ENCODE measurements around the gene ECT2L. TPM values are rescaled to one million over a fixed set of nuclear protein-coding genes. Genes with fewer than 3 reads are reported as not detected.

ECT2L gene
- total RNA-seq, 1 experiment from 2014 or later: not detected

DNA sequence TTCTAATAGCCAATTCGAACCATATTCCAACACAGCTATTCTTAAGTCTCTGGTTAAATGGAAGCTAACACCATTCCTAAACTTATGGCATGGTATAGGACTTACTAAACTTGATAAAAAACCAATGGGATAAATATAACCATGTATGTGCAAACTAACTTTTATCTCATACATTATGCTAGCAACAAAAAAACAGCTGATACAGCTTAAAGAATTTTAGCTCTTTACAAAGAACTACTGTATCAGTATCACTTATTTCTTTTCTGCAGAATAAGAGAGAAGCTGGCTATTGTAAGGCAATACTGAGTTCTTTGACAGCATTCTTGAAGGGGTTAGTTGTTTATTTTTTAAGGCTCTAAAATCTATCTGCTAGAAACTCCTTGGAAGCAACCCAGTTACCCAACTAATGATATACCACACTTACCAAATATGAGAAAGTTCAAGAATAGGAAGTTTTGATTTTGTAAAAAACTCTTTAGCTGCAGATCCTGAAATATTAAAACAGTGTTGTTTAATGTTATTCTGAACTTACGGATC lies 147.3 kb downstream of the ECT2L start:
- H2AFZ ChIP-seq (ENCODE audit: low read length): no peak overlapping the region
- no peak overlapping the region for H3K9ac ChIP-seq (ENCODE audit: low read length)
- peaks cover 53% of the 10 kb centered on the region for H3K79me2 ChIP-seq (ENCODE audit: low read length)
- peaks cover 46% of the 10 kb centered on the region for H3K36me3 ChIP-seq (ENCODE audit: insufficient read depth, low read length)
- H3K9me2 ChIP-seq (replicated peaks; ENCODE audit: insufficient read depth, low read length): no peaks in the 10 kb centered on the region
- no peaks in the 10 kb centered on the region for H3K9me3 ChIP-seq (ENCODE audit: low read length)
- no peaks in the 10 kb centered on the region for H3K27me3 ChIP-seq (ENCODE audit: low read length)
- no peak overlapping the region for H3K27ac ChIP-seq (ENCODE audit: low read length)
- H3K4me1 ChIP-seq (ENCODE audit: low read length): no peaks in the 10 kb centered on the region
- no peaks in the 10 kb centered on the region for H4K20me1 ChIP-seq (ENCODE audit: insufficient read depth, low read depth, low read length)
- DNase-seq: no peak
- no peak overlapping the region for H3K4me2 ChIP-seq (ENCODE audit: low read depth, low read length, poor library complexity, severe bottlenecking)
- no peak overlapping the region for H3K4me3 ChIP-seq (ENCODE audit: low read length)

GRCh38 chr6:138944412-138944811 lies 148.5 kb downstream of the ECT2L start:
- no peaks in the 10 kb centered on the region for H4K20me1 ChIP-seq (ENCODE audit: insufficient read depth, low read depth, low read length)
- H3K4me3 ChIP-seq (ENCODE audit: low read length): no peak overlapping the region
- no peak overlapping the region for H3K9ac ChIP-seq (ENCODE audit: low read length)
- H3K27me3 ChIP-seq (ENCODE audit: low read length): no peaks in the 10 kb centered on the region
- no peak overlapping the region for H3K4me2 ChIP-seq (ENCODE audit: low read depth, low read length, poor library complexity, severe bottlenecking)
- peaks cover 62% of the 10 kb centered on the region for H3K79me2 ChIP-seq (ENCODE audit: low read length)
- no peak for DNase-seq
- H3K36me3 ChIP-seq (ENCODE audit: insufficient read depth, low read length): peaks cover 35% of the 10 kb centered on the region
- no peak overlapping the region for H3K27ac ChIP-seq (ENCODE audit: low read length)
- no peaks in the 10 kb centered on the region for H3K9me2 ChIP-seq (replicated peaks; ENCODE audit: insufficient read depth, low read length)
- no peak overlapping the region for H2AFZ ChIP-seq (ENCODE audit: low read length)
- no peaks in the 10 kb centered on the region for H3K4me1 ChIP-seq (ENCODE audit: low read length)
- H3K9me3 ChIP-seq (ENCODE audit: low read length): no peaks in the 10 kb centered on the region

GRCh38 chr6:138945354-138945753 lies 149.5 kb downstream of the ECT2L start:
- Histone ChIP-seq H3K9me3 (ENCODE audit: low read length) (no peaks in the 10 kb centered on the region), H3K4me1 (ENCODE audit: low read length) (no peaks in the 10 kb centered on the region), H4K20me1 (ENCODE audit: insufficient read depth, low read depth, low read length) (no peaks in the 10 kb centered on the region), H3K27ac (ENCODE audit: low read length) (no peak overlapping the region), H3K79me2 (ENCODE audit: low read length) (peaks cover 65% of the 10 kb centered on the region), H3K4me3 (ENCODE audit: low read length) (no peak overlapping the region), H3K9ac (ENCODE audit: low read length) (no peak overlapping the region), H3K9me2 (replicated peaks; ENCODE audit: insufficient read depth, low read length) (no peaks in the 10 kb centered on the region), H3K4me2 (ENCODE audit: low read depth, low read length, poor library complexity, severe bottlenecking) (no peak overlapping the region), H3K36me3 (ENCODE audit: insufficient read depth, low read length) (peaks cover 27% of the 10 kb centered on the region), H2AFZ (ENCODE audit: low read length) (no peak overlapping the region), H3K27me3 (ENCODE audit: low read length) (no peaks in the 10 kb centered on the region)
- DNase-seq: no peak

GRCh38 chr6:138948004-138948403 lies 152.1 kb downstream of the ECT2L start:
- H2AFZ ChIP-seq (ENCODE audit: low read length): no peak overlapping the region
- peaks cover 80% of the 10 kb centered on the region for H3K79me2 ChIP-seq (ENCODE audit: low read length)
- H3K9me2 ChIP-seq (replicated peaks; ENCODE audit: insufficient read depth, low read length): no peaks in the 10 kb centered on the region
- no peak overlapping the region for H3K4me3 ChIP-seq (ENCODE audit: low read length)
- H3K4me1 ChIP-seq (ENCODE audit: low read length): no peaks in the 10 kb centered on the region
- peaks cover 3% of the 10 kb centered on the region; the same call in 1 of the 2 replicates for H4K20me1 ChIP-seq (ENCODE audit: insufficient read depth, low read depth, low read length)
- peaks cover 14% of the 10 kb centered on the region for H3K36me3 ChIP-seq (ENCODE audit: insufficient read depth, low read length)
- no peak overlapping the region for H3K9ac ChIP-seq (ENCODE audit: low read length)
- no peak for DNase-seq
- no peaks in the 10 kb centered on the region for H3K9me3 ChIP-seq (ENCODE audit: low read length)
- no peaks in the 10 kb centered on the region for H3K27me3 ChIP-seq (ENCODE audit: low read length)
- H3K27ac ChIP-seq (ENCODE audit: low read length): no peak overlapping the region
- no peak overlapping the region for H3K4me2 ChIP-seq (ENCODE audit: low read depth, low read length, poor library complexity, severe bottlenecking)

DNA sequence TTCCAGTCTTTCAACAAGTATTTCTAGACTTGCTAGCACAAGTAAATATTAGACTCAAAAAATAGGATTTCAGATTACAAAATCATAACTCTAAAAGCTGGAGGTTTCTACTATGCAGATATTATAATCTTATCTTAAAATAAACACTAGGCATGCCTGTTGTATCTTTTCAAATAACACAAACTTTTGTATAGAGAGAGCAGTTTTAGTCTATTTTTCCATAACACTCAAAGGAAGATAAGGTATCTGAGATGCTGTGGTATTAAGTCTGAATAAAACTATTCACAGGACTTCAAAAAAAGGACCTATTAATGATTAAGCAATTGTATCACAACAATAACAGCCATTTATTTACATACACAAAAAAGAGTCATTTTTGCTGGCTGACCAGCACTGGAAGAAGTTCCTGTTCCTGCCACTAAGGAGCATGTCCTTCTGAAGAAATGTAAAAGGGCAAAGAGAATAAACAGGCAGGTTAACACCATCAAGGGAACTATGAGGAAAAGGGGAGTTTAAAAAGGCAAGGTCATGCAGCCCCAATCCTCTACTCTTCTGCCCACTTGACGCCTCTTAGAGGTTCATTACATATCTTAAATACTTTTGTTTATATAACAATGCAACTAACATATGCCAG lies 152.8 kb downstream of the ECT2L start:
- Histone ChIP-seq H3K27me3 (ENCODE audit: low read length) (no peaks in the 10 kb centered on the region), H3K79me2 (ENCODE audit: low read length) (peaks cover 87% of the 10 kb centered on the region), H3K4me1 (ENCODE audit: low read length) (peaks cover 6% of the 10 kb centered on the region), H3K27ac (ENCODE audit: low read length) (no peak overlapping the region), H3K9me2 (replicated peaks; ENCODE audit: insufficient read depth, low read length) (no peaks in the 10 kb centered on the region), H3K4me3 (ENCODE audit: low read length) (no peak overlapping the region), H4K20me1 (ENCODE audit: insufficient read depth, low read depth, low read length) (peaks cover 3% of the 10 kb centered on the region; the same call in 1 of the 2 replicates), H3K4me2 (ENCODE audit: low read depth, low read length, poor library complexity, severe bottlenecking) (no peak overlapping the region), H2AFZ (ENCODE audit: low read length) (no peak overlapping the region), H3K36me3 (ENCODE audit: insufficient read depth, low read length) (peaks cover 12% of the 10 kb centered on the region), H3K9ac (ENCODE audit: low read length) (no peak overlapping the region), H3K9me3 (ENCODE audit: low read length) (no peaks in the 10 kb centered on the region)
- no peak for DNase-seq

- Histone ChIP-seq H3K79me2 (ENCODE audit: low read length) (peaks cover 98% of the 10 kb centered on the region), H3K9ac (ENCODE audit: low read length) (no peak overlapping the region), H3K4me2 (ENCODE audit: low read depth, low read length, poor library complexity, severe bottlenecking) (no peak overlapping the region), H3K27me3 (ENCODE audit: low read length) (no peaks in the 10 kb centered on the region), H2AFZ (ENCODE audit: low read length) (no peak overlapping the region), H3K4me3 (ENCODE audit: low read length) (no peak overlapping the region), H3K4me1 (ENCODE audit: low read length) (peaks cover 28% of the 10 kb centered on the region), H3K9me2 (replicated peaks; ENCODE audit: insufficient read depth, low read length) (no peaks in the 10 kb centered on the region), H4K20me1 (ENCODE audit: insufficient read depth, low read depth, low read length) (peaks cover 3% of the 10 kb centered on the region; the same call in 1 of the 2 replicates), H3K9me3 (ENCODE audit: low read length) (no peaks in the 10 kb centered on the region), H3K36me3 (ENCODE audit: insufficient read depth, low read length) (no peaks in the 10 kb centered on the region), H3K27ac (ENCODE audit: low read length) (no peak overlapping the region)
- peak; percentile 64 for DNase-seq
These were observed 157.6 kb downstream of the ECT2L start for GRCh38 chr6:138953451-138953850.

Other genes with a start within 250 kb of the ECT2L start
- 43.8 and 55.2 TPM in 2 replicates for gene CCDC28A, start 22.3 kb upstream of the ECT2L start, total RNA-seq (2014; rRNA removed; shearing (Covaris generic); ENCODE audit: low replicate concordance)
- 43.3 and 82.6 TPM in 2 replicates for gene REPS1, start 192.2 kb downstream of the ECT2L start, total RNA-seq (2014; rRNA removed; shearing (Covaris generic); ENCODE audit: low replicate concordance)
- gene ABRACL, start 232.7 kb downstream of the ECT2L start, total RNA-seq (2014; rRNA removed; shearing (Covaris generic); ENCODE audit: low replicate concordance): 153 and 219 TPM in 2 replicates